Activated CD8-positive, alpha-beta memory T cell treated with anti-CD3 and anti-CD28 coated beads for 48 hours (primary cell): ENCODE measurements around the gene SPIN1.

Source experiments
- DNase-seq, 3 experiments: peaks; one replicate each; pipeline ENCODE4 v3.0.0-alpha.2; 2020; ENCODE audit warnings: low read depth in 2 of 3, low spot score in 2 of 3

The SPIN1 gene

GRCh38 chr9:88488166-88488565, 99.9 kb downstream of the SPIN1 start:
- no peak for DNase-seq

GRCh38 chr9:88494983-88495721, 106.9 kb downstream of the SPIN1 start:
- no peak for DNase-seq

- DNase-seq, result no peak
Measured at GRCh38 chr9:88497224-88497623, 109.0 kb downstream of the SPIN1 start.

GRCh38 chr9:88498880-88499279, 110.6 kb downstream of the SPIN1 start:
- no peak for DNase-seq

- no peak for DNase-seq
Measured at GRCh38 chr9:88501086-88501485, 112.8 kb downstream of the SPIN1 start.

GRCh38 chr9:88502552-88503034, 114.3 kb downstream of the SPIN1 start:
- no peak for DNase-seq

- DNase-seq, result no peak
Measured at GRCh38 chr9:88503081-88503844, 115.0 kb downstream of the SPIN1 start.

- no peak for DNase-seq
Measured at GRCh38 chr9:88503845-88504764, 115.9 kb downstream of the SPIN1 start.

GRCh38 chr9:88508326-88508725, 120.1 kb downstream of the SPIN1 start:
- DNase-seq, result no peak

GRCh38 chr9:88511906-88512305, 123.7 kb downstream of the SPIN1 start:
- DNase-seq, result no peak

GRCh38 chr9:88514247-88514646, 126.0 kb downstream of the SPIN1 start:
- no peak for DNase-seq

- DNase-seq, result no peak
Measured at GRCh38 chr9:88521308-88521707, 133.1 kb downstream of the SPIN1 start.

- DNase-seq, result no peak
Measured at GRCh38 chr9:88522360-88522759, 134.1 kb downstream of the SPIN1 start.

GRCh38 chr9:88523056-88523455, 134.8 kb downstream of the SPIN1 start:
- no peak for DNase-seq

- DNase-seq, result no peak
Measured at GRCh38 chr9:88524911-88525310, 136.7 kb downstream of the SPIN1 start.

- no peak for DNase-seq
Measured at GRCh38 chr9:88527618-88528017, 139.4 kb downstream of the SPIN1 start.
